ENCODE results near the gene OR52N5.
A peak's percentile ranks its signal among the peaks of the same experiment; 100 is the strongest.

Gene OR52N5

GRCh38 chr11:5783255-5783654 lies at the start of gene OR52N5:
Gene OR52N5 (minus strand): TSS chr11:5783355. CDS start chr11:5778634, 4,721 bp downstream.
- DNase-seq = no peak

GRCh38 chr11:5831196-5831829 lies 48.2 kb upstream of the OR52N5 start:
- DNase-seq = no peak

GRCh38 chr11:5818245-5818886 lies 35.2 kb upstream of the OR52N5 start:
- DNase-seq = no peak

GRCh38 chr11:5815534-5815933 lies 32.4 kb upstream of the OR52N5 start:
- DNase-seq = no peak

GRCh38 chr11:5809905-5810795 lies 27.0 kb upstream of the OR52N5 start:
- no peak for DNase-seq

- DNase-seq = peak; percentile 3
Observed at GRCh38 chr11:5809122-5809519, 26.0 kb upstream of the OR52N5 start.

- DNase-seq = peak; percentile 75
Observed at GRCh38 chr11:5808500-5809121, 25.5 kb upstream of the OR52N5 start, which contains the start of gene OR52N2. Gene OR52N2 (plus strand): TSS chr11:5808924. CDS start chr11:5820336, 11,412 bp downstream.

GRCh38 chr11:5807580-5807979 lies 24.4 kb upstream of the OR52N5 start:
- no peak for DNase-seq

- DNase-seq = no peak
Observed at GRCh38 chr11:5803982-5804381, 20.8 kb upstream of the OR52N5 start.

- DNase-seq = no peak
Observed at GRCh38 chr11:5796541-5796940, 13.4 kb upstream of the OR52N5 start.

- no peak for DNase-seq
Observed at GRCh38 chr11:5791165-5791564, 8.0 kb upstream of the OR52N5 start, which contains the start of gene OR52N1. Gene OR52N1 (minus strand): TSS chr11:5791265. CDS start chr11:5788816, 2,449 bp downstream.

- DNase-seq = no peak
Observed at GRCh38 chr11:5767056-5767455, 16.1 kb downstream of the OR52N5 start.

GRCh38 chr11:5753943-5754342 lies 29.2 kb downstream of the OR52N5 start, which contains the start of gene OR52N4:
Gene OR52N4 (plus strand): TSS chr11:5754243. CDS start chr11:5754741, 498 bp downstream.
- DNase-seq = no peak

GRCh38 chr11:5749836-5750235 lies 33.3 kb downstream of the OR52N5 start:
- no peak for DNase-seq

- no peak for DNase-seq
Observed at GRCh38 chr11:5746614-5747013, 36.5 kb downstream of the OR52N5 start.

GRCh38 chr11:5738431-5738830 lies 44.7 kb downstream of the OR52N5 start:
- DNase-seq = no peak

GRCh38 chr11:5737670-5738392 lies 45.3 kb downstream of the OR52N5 start:
- DNase-seq = no peak

- DNase-seq = no peak
Observed at GRCh38 chr11:5737091-5737490, 46.1 kb downstream of the OR52N5 start.

GRCh38 chr11:5736396-5736795 lies 46.8 kb downstream of the OR52N5 start, which contains the start of gene OR56B1:
Gene OR56B1 (plus strand): TSS chr11:5736448. CDS start chr11:5736517, 69 bp downstream.
- no peak for DNase-seq

GRCh38 chr11:5727691-5728090 lies 55.5 kb downstream of the OR52N5 start:
- DNase-seq = no peak

- DNase-seq = no peak
Observed at GRCh38 chr11:5726351-5726750, 56.8 kb downstream of the OR52N5 start.

Data from activated CD4-positive, alpha-beta T cell treated with anti-CD3 and anti-CD28 coated beads, Interleukin-2, Interleukin-6, amounts not matched to agents 100 ng/mL and 50 ng/mL, durations not matched to agents 16 hours and 8 hours (primary cell).